Skeletal muscle satellite cell (primary cell): ENCODE measurements around the gene NR2F6.
"Not testable (repeated sequence)": the region's sequence is repeated elsewhere in the genome, so short reads cannot be mapped to it uniquely, and the experiment has no call there.

Experiments used
- H3K27me3 ChIP-seq: 2 replicates; pipeline ENCODE4 v1.7.0; 2013; ENCODE audit warnings: low read length; ENCODE audit not compliant: control insufficient read depth, insufficient read depth
- H3K36me3 ChIP-seq: 2 replicates; pipeline ENCODE4 v1.7.0; 2013; ENCODE audit warnings: mild to moderate bottlenecking, control low read depth, low read length; ENCODE audit not compliant: insufficient read depth
- H3K4me1 ChIP-seq: 2 replicates; pipeline ENCODE4 v1.7.0; 2013; ENCODE audit warnings: low read length; ENCODE audit not compliant: control insufficient read depth, insufficient read depth
- H3K4me2 ChIP-seq: 2 replicates; pipeline ENCODE4 v1.7.0; 2013; ENCODE audit warnings: mild to moderate bottlenecking, low read length
- H3K4me3 ChIP-seq: 2 replicates; pipeline ENCODE4 v1.7.0; 2013; ENCODE audit warnings: low read length
- H3K9ac ChIP-seq: 2 replicates; pipeline ENCODE4 v1.7.0; 2013; ENCODE audit warnings: mild to moderate bottlenecking, low read depth, low read length, moderate library complexity
- H3K9me3 ChIP-seq: replicated peaks from 2 replicates; pipeline ENCODE4 v1.7.0; 2013; ENCODE audit warnings: mild to moderate bottlenecking, control low read depth, low read length

The NR2F6 gene

GRCh38 chr19:17202249-17202648, 43.5 kb downstream of the NR2F6 start:
- Histone ChIP-seq H3K9ac (no peak overlapping the region), H3K4me2 (no peak overlapping the region), H3K4me1 (no peaks in the 10 kb centered on the region), H3K9me3 (no peaks in the 10 kb centered on the region), H3K4me3 (no peak overlapping the region), H3K36me3 (peaks cover 71% of the 10 kb centered on the region), H3K27me3 (no peaks in the 10 kb centered on the region)

GRCh38 chr19:17200408-17201079, 45.2 kb downstream of the NR2F6 start:
- H3K9ac ChIP-seq = no peak overlapping the region
- H3K27me3 ChIP-seq = no peaks in the 10 kb centered on the region
- no peak overlapping the region for H3K4me2 ChIP-seq
- no peaks in the 10 kb centered on the region for H3K9me3 ChIP-seq
- no peaks in the 10 kb centered on the region for H3K4me1 ChIP-seq
- H3K4me3 ChIP-seq = no peak overlapping the region
- peaks cover 58% of the 10 kb centered on the region for H3K36me3 ChIP-seq

- Histone ChIP-seq H3K4me3 (no peak overlapping the region), H3K27me3 (no peaks in the 10 kb centered on the region), H3K9ac (no peak overlapping the region), H3K4me1 (no peaks in the 10 kb centered on the region), H3K4me2 (no peak overlapping the region), H3K9me3 (no peaks in the 10 kb centered on the region), H3K36me3 (peaks cover 66% of the 10 kb centered on the region)
Observed at GRCh38 chr19:17197666-17198065, 48.1 kb downstream of the NR2F6 start.

- peaks cover 59% of the 10 kb centered on the region for H3K36me3 ChIP-seq
- no peak overlapping the region for H3K4me3 ChIP-seq
- no peaks in the 10 kb centered on the region for H3K27me3 ChIP-seq
- H3K9me3 ChIP-seq = no peaks in the 10 kb centered on the region
- H3K4me1 ChIP-seq = no peaks in the 10 kb centered on the region
- H3K9ac ChIP-seq = no peak overlapping the region
- no peak overlapping the region for H3K4me2 ChIP-seq
Observed at GRCh38 chr19:17196610-17197009, 49.1 kb downstream of the NR2F6 start.

- H3K36me3 ChIP-seq = peaks cover 57% of the 10 kb centered on the region
Observed at GRCh38 chr19:17195106-17195505, 50.6 kb downstream of the NR2F6 start.

GRCh38 chr19:17194608-17195007, 51.1 kb downstream of the NR2F6 start:
- Histone ChIP-seq H3K27me3 (no peaks in the 10 kb centered on the region), H3K36me3 (peaks cover 58% of the 10 kb centered on the region)

More at GRCh38 chr19:17195106-17195505, 50.6 kb downstream of the NR2F6 start:
- H3K27me3 ChIP-seq = no peaks in the 10 kb centered on the region
- no peaks in the 10 kb centered on the region for H3K4me1 ChIP-seq
- H3K4me3 ChIP-seq = no peak overlapping the region
- H3K9ac ChIP-seq = no peak overlapping the region
- no peaks in the 10 kb centered on the region for H3K9me3 ChIP-seq
- H3K4me2 ChIP-seq = no peak overlapping the region

GRCh38 chr19:17192751-17193150, 53.0 kb downstream of the NR2F6 start:
- H3K36me3 ChIP-seq = peaks cover 60% of the 10 kb centered on the region

More at GRCh38 chr19:17194608-17195007, 51.1 kb downstream of the NR2F6 start:
- no peaks in the 10 kb centered on the region for H3K9me3 ChIP-seq
- H3K4me2 ChIP-seq = no peak overlapping the region
- H3K4me3 ChIP-seq = no peak overlapping the region
- H3K4me1 ChIP-seq = no peaks in the 10 kb centered on the region
- H3K9ac ChIP-seq = no peak overlapping the region

GRCh38 chr19:17191736-17192135, 54.0 kb downstream of the NR2F6 start:
- not testable (repeated sequence) for H3K9ac ChIP-seq, H3K27me3 ChIP-seq, H3K9me3 ChIP-seq, H3K4me1 ChIP-seq, H3K4me3 ChIP-seq, H3K4me2 ChIP-seq
- H3K36me3 ChIP-seq = peaks cover 64% of the 10 kb centered on the region

More at GRCh38 chr19:17192751-17193150, 53.0 kb downstream of the NR2F6 start:
- H3K9ac ChIP-seq = no peak overlapping the region
- H3K9me3 ChIP-seq = no peaks in the 10 kb centered on the region
- no peaks in the 10 kb centered on the region for H3K27me3 ChIP-seq
- H3K4me3 ChIP-seq = no peak overlapping the region
- H3K4me2 ChIP-seq = no peak overlapping the region
- H3K4me1 ChIP-seq = no peaks in the 10 kb centered on the region

GRCh38 chr19:17185590-17185989, 60.1 kb downstream of the NR2F6 start:
- Histone ChIP-seq H3K27me3 (no peaks in the 10 kb centered on the region), H3K4me1 (no peaks in the 10 kb centered on the region), H3K4me2 (no peak overlapping the region), H3K4me3 (no peak overlapping the region), H3K9me3 (no peaks in the 10 kb centered on the region), H3K9ac (no peak overlapping the region), H3K36me3 (peaks cover 54% of the 10 kb centered on the region)

- Histone ChIP-seq H3K9ac (no peak overlapping the region), H3K9me3 (no peaks in the 10 kb centered on the region), H3K27me3 (no peaks in the 10 kb centered on the region), H3K4me3 (no peak overlapping the region), H3K4me1 (no peaks in the 10 kb centered on the region), H3K4me2 (no peak overlapping the region), H3K36me3 (peaks cover 47% of the 10 kb centered on the region)
Observed at GRCh38 chr19:17184371-17184841, 61.3 kb downstream of the NR2F6 start.

GRCh38 chr19:17183858-17184321, 61.8 kb downstream of the NR2F6 start:
- Histone ChIP-seq H3K4me2 (no peak overlapping the region), H3K27me3 (no peaks in the 10 kb centered on the region), H3K4me1 (no peaks in the 10 kb centered on the region), H3K9me3 (no peaks in the 10 kb centered on the region), H3K9ac (no peak overlapping the region), H3K36me3 (peaks cover 43% of the 10 kb centered on the region), H3K4me3 (no peak overlapping the region)

- Histone ChIP-seq H3K9me3 (no peaks in the 10 kb centered on the region), H3K4me2 (no peak overlapping the region), H3K4me3 (no peak overlapping the region), H3K9ac (no peak overlapping the region), H3K4me1 (no peaks in the 10 kb centered on the region), H3K36me3 (peaks cover 46% of the 10 kb centered on the region), H3K27me3 (no peaks in the 10 kb centered on the region)
Observed at GRCh38 chr19:17183271-17183761, 62.4 kb downstream of the NR2F6 start.
